Osteoblast (primary cell): Measurements from ENCODE around the gene ZDHHC7. TPM values are rescaled to one million over a fixed set of nuclear protein-coding genes. Genes with fewer than 3 reads are reported as not detected.
A peak's percentile ranks its signal among the peaks of the same experiment; 100 is the strongest.

ENCODE experiments used
- DNase-seq: peaks from one replicate; pipeline ENCODE4 v3.0.0; 2011; ENCODE audit warnings: low spot score, mixed read lengths; ENCODE audit not compliant: insufficient read length; ENCODE audit errors: missing footprints
- H2AFZ ChIP-seq: 2 replicates; pipeline ENCODE4 v1.6.0; 2011; ENCODE audit warnings: mild to moderate bottlenecking, low read length
- H3K27ac ChIP-seq: 2 replicates; pipeline ENCODE4 v1.5.1; 2011; ENCODE audit warnings: mild to moderate bottlenecking, low read depth, low read length, moderate library complexity
- H3K27me3 ChIP-seq: 2 replicates; pipeline ENCODE4 v1.6.0; 2012; ENCODE audit warnings: mild to moderate bottlenecking, control low read depth, inconsistent platforms, low read length, moderate library complexity; ENCODE audit not compliant: insufficient read depth
- H3K36me3 ChIP-seq: 2 replicates; pipeline ENCODE4 v1.5.1; 2011; ENCODE audit warnings: mild to moderate bottlenecking, low read length, control low read depth, moderate library complexity; ENCODE audit not compliant: insufficient read depth
- H3K4me1 ChIP-seq: 2 replicates; pipeline ENCODE4 v1.5.1; 2011; ENCODE audit warnings: mild to moderate bottlenecking, low read length, control low read depth, moderate library complexity; ENCODE audit not compliant: insufficient read depth
- H3K4me2 ChIP-seq: 2 replicates; pipeline ENCODE4 v1.6.0; 2011; ENCODE audit warnings: mild to moderate bottlenecking, low read length; ENCODE audit not compliant: insufficient read depth
- H3K4me3 ChIP-seq: fragments of 200-600 bp; sonication (generic); 3 replicates; pipeline ENCODE4 v1.5.1; 2012; ENCODE audit warnings: mild to moderate bottlenecking, low read length, inconsistent platforms; ENCODE audit not compliant: insufficient read depth
- H3K79me2 ChIP-seq: 2 replicates; pipeline ENCODE4 v1.6.0; 2012; ENCODE audit warnings: mild to moderate bottlenecking, low read length, control low read depth, inconsistent platforms; ENCODE audit not compliant: insufficient read depth
- H3K9me3 ChIP-seq: 2 replicates; pipeline ENCODE4 v1.5.1; 2011; ENCODE audit warnings: low read depth, low read length, control low read depth
- H4K20me1 ChIP-seq: 2 replicates; pipeline ENCODE4 v1.6.0; 2012; ENCODE audit warnings: mild to moderate bottlenecking, low read length, control low read depth; ENCODE audit not compliant: insufficient read depth
- CTCF ChIP-seq: IDR thresholded peaks from 2 replicates; pipeline ENCODE4 v1.5.1; 2011; ENCODE audit warnings: mild to moderate bottlenecking, low read depth, low read length, moderate library complexity; ENCODE audit errors: extremely low read depth
- total RNA-seq: library from RNA; depleted of rRNA; stranded (reverse); fragments of >200 nt; gene quantifications from 2 replicates; pipeline ENCODE4 v1.2.3, GENCODE V29; 2012

Gene ZDHHC7
- total RNA-seq, 1 donor, result 134 TPM

GRCh38 chr16:84973776-84974523, 37.4 kb downstream of the ZDHHC7 start:
- TF ChIP-seq CTCF, result no peak
- Histone ChIP-seq H3K27ac (no peak overlapping the region), H3K36me3 (peaks cover 43% of the 10 kb centered on the region), H4K20me1 (no peaks in the 10 kb centered on the region), H3K79me2 (peaks cover 19% of the 10 kb centered on the region), H3K4me3 (no peak overlapping the region), H3K9me3 (no peaks in the 10 kb centered on the region), H3K27me3 (no peaks in the 10 kb centered on the region), H3K4me2 (no peak overlapping the region), H3K4me1 (peaks cover 33% of the 10 kb centered on the region), H2AFZ (no peak overlapping the region)
- peak; percentile 55 for DNase-seq

- Histone ChIP-seq H3K4me1 (peaks cover 29% of the 10 kb centered on the region), H3K27me3 (no peaks in the 10 kb centered on the region), H3K9me3 (no peaks in the 10 kb centered on the region), H3K36me3 (peaks cover 39% of the 10 kb centered on the region), H3K27ac (peak overlapping the region; percentile 71), H3K4me2 (no peak overlapping the region), H3K4me3 (no peak overlapping the region), H4K20me1 (no peaks in the 10 kb centered on the region), H3K79me2 (peaks cover 19% of the 10 kb centered on the region), H2AFZ (no peak overlapping the region)
- TF ChIP-seq CTCF, result no peak
- no peak for DNase-seq
Measured at GRCh38 chr16:84973236-84973635, 38.1 kb downstream of the ZDHHC7 start.

GRCh38 chr16:84970447-84971127, 40.7 kb downstream of the ZDHHC7 start:
- Histone ChIP-seq H2AFZ (no peak overlapping the region), H3K27ac (no peak overlapping the region), H3K9me3 (no peaks in the 10 kb centered on the region), H3K79me2 (peaks cover 13% of the 10 kb centered on the region), H3K36me3 (peaks cover 17% of the 10 kb centered on the region), H4K20me1 (no peaks in the 10 kb centered on the region), H3K4me3 (no peak overlapping the region), H3K27me3 (no peaks in the 10 kb centered on the region), H3K4me2 (no peak overlapping the region), H3K4me1 (peaks cover 13% of the 10 kb centered on the region)
- peak; percentile 97 for DNase-seq
- TF ChIP-seq CTCF, result peak; percentile 85

- Histone ChIP-seq H3K36me3 (no peaks in the 10 kb centered on the region), H3K4me1 (peaks cover 8% of the 10 kb centered on the region), H2AFZ (no peak overlapping the region), H3K9me3 (no peaks in the 10 kb centered on the region), H3K27ac (no peak overlapping the region), H3K4me2 (no peak overlapping the region), H3K27me3 (no peaks in the 10 kb centered on the region), H4K20me1 (no peaks in the 10 kb centered on the region), H3K4me3 (no peak overlapping the region), H3K79me2 (no peaks in the 10 kb centered on the region)
- no peak for DNase-seq
- no peak for TF ChIP-seq CTCF
Measured at GRCh38 chr16:84967828-84968227, 43.5 kb downstream of the ZDHHC7 start.
